Stomach (tissue), 4 donors: ENCODE measurements around the gene TNNC2.

ENCODE experiments used
- EP300 ChIP-seq: sonication (generic); formaldehyde crosslinking; IDR thresholded peaks from one replicate; pipeline ENCODE4 v1.6.1; 2017; ENCODE audit warnings: antibody characterized with exemption
- POLR2A ChIP-seq, 4 donors: fragments of 450-650 bp; IDR thresholded peaks; one replicate each; pipeline ENCODE4 v1.6.1; 2016; ENCODE audit warnings: antibody characterized with exemption in 4 of 4, control low read depth in 2 of 4, mild to moderate bottlenecking in 1 of 4, moderate library complexity in 1 of 4
- POLR2AphosphoS5 ChIP-seq, 3 donors: sonication (generic); formaldehyde crosslinking; IDR thresholded peaks; one replicate each; pipeline ENCODE4 v1.6.1; 2016; ENCODE audit warnings: antibody characterized with exemption in 3 of 3
- TF ChIP-seq, protein P1 (sequence below), 7 experiments: fragments of 450-650 bp in 4 of 7; fragments of 200-600 bp in 3 of 7; sonication (generic) in 3 of 7; IDR thresholded peaks; one replicate each; pipeline ENCODE4 v1.5.1; 2016 to 2019; ENCODE audit warnings: antibody characterized with exemption in 7 of 7, control low read depth in 2 of 7, mild to moderate bottlenecking in 1 of 7

DNA sequence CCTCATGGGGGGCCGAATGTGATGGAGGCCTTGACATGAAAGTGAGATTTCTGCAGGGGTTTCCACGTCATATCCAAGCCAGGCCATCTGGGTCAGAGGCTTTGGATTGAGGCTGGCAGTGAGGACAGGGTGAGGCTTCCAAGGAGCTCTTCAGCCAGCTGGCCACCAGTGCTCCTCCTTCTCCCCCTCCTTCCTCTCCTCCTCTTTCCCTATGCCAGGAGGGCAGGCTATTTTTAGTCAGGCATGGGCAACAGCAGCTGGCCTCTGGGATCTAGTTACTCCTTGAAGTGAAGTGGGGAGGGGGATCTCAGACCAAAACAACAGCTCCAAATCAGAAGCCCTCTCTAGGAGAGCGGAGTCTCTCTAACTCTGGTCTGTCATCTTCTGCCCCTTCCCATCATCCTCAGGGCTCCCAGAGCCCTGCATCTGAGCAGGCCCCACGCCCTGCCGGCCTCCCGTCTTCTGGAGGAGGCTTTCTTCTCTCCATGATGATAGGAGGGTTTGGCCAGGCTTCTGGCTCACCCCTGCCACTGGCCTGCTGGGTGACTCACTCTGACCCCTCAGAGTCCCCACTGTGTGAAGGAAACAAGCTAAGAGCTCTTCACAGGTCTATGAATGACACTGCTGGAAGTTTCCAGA is 612 bp downstream of the TNNC2 start:
- TF ChIP-seq POLR2A (IDR thresholded peaks at IDR 0.05) = no peak
- TF ChIP-seq, protein P1, sequence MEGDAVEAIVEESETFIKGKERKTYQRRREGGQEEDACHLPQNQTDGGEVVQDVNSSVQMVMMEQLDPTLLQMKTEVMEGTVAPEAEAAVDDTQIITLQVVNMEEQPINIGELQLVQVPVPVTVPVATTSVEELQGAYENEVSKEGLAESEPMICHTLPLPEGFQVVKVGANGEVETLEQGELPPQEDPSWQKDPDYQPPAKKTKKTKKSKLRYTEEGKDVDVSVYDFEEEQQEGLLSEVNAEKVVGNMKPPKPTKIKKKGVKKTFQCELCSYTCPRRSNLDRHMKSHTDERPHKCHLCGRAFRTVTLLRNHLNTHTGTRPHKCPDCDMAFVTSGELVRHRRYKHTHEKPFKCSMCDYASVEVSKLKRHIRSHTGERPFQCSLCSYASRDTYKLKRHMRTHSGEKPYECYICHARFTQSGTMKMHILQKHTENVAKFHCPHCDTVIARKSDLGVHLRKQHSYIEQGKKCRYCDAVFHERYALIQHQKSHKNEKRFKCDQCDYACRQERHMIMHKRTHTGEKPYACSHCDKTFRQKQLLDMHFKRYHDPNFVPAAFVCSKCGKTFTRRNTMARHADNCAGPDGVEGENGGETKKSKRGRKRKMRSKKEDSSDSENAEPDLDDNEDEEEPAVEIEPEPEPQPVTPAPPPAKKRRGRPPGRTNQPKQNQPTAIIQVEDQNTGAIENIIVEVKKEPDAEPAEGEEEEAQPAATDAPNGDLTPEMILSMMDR (IDR thresholded peaks at IDR 0.05) = no peak
- TF ChIP-seq POLR2AphosphoS5 (IDR thresholded peaks at IDR 0.05) = no peak
- TF ChIP-seq EP300 = no peak
